ENCODE results near the gene ALDOB.

Gene ALDOB

DNA sequence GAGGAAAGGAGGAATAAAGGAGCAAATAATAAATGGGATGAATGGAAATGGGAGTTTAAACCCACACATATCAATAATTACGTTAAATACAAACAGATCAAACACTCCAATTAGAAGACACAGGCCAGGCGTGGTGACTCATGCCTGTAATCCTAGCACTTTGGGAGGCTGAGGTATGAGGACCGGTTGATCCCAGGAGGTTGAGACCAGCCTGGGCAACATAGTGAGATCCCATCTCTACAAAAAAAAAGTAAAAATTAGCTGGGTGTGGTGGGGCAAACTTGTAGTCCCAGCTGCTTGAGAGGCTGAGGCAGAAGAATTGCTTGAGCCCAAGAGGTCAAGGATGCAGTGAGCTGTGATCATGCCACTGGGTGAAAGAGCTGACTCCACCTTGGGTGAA, 54.5 kb downstream of the ALDOB start:
- no peak for DNase-seq

- no peak for DNase-seq
These were observed 55.3 kb downstream of the ALDOB start for GRCh38 chr9:101380295-101380694.

- no peak for DNase-seq
These were observed 59.3 kb downstream of the ALDOB start for GRCh38 chr9:101376111-101376848.

- no peak for DNase-seq
These were observed 60.0 kb downstream of the ALDOB start for GRCh38 chr9:101375546-101375945.

GRCh38 chr9:101372327-101373118, 63.1 kb downstream of the ALDOB start:
- no peak for DNase-seq

GRCh38 chr9:101371813-101372212, 63.8 kb downstream of the ALDOB start:
- no peak for DNase-seq
